ENCODE measurements around the gene GPRC6A. TPM values are rescaled to one million over a fixed set of nuclear protein-coding genes. Genes with fewer than 3 reads are reported as not detected.

GPRC6A gene
- total RNA-seq (2021) (not detected in 2 replicates), Bru-seq, nascent RNA (percentile 7 among the genes with signal in this experiment), BruChase-seq, experiment 1, labeled RNA remaining after a 2-hour chase (percentile 2 among the genes with signal in this experiment), BruChase-seq, experiment 2, labeled RNA remaining after a 6-hour chase (percentile 2 among the genes with signal in this experiment)
- long read RNA-seq: 0 reads

- Histone ChIP-seq H3K4me3 (ENCODE audit: low read depth, low read length, poor library complexity, severe bottlenecking) (no peak within 1 kb of the TSS), H3K27ac (ENCODE audit: low read depth, low read length, poor library complexity, severe bottlenecking) (no peak within 1 kb of the TSS), H3K4me1 (ENCODE audit: insufficient read depth, low read length, poor library complexity, severe bottlenecking) (no peaks in the 10 kb centered on the region), H3K36me3 (ENCODE audit: insufficient read depth, low read length, poor library complexity, severe bottlenecking) (no peaks in the 10 kb centered on the region), H3K9me3 (ENCODE audit: low read depth, low read length, poor library complexity, severe bottlenecking) (no peaks in the 10 kb centered on the region), H3K27me3 (replicated peaks; ENCODE audit: insufficient read depth, low read depth, low read length, poor library complexity) (peaks cover 15% of the 10 kb centered on the region)
- no peak for DNase-seq (ENCODE audit: low spot score)
- no TSS peak for BruUV-seq (replicated peaks)
- intact Hi-C loops (cut with micrococcal nuclease; ENCODE audit: unreplicated experiment): no loop called here
- ChIA-PET POLR2A (ENCODE audit: low non-redundant PET) (no interaction called here), CTCF (no interaction called here)
- no peak for TF ChIP-seq EZH2 (IDR thresholded peaks at IDR 0.05; ENCODE audit: borderline replicate concordance, low read depth, low read length, poor library complexity, severe bottlenecking)
- TF ChIP-seq CTCF (conservative IDR thresholded peaks at IDR 0.05; ENCODE audit: low read depth, low read length): no peak
Measured at GRCh38 chr6:116828983-116829382, at the start of gene GPRC6A. Gene GPRC6A (minus strand): TSS chr6:116829083. CDS start chr6:116829013, 70 bp downstream.

GRCh38 chr6:116877743-116878142 is 48.9 kb upstream of the GPRC6A start:
- no peak for TF ChIP-seq EZH2 (IDR thresholded peaks at IDR 0.05; ENCODE audit: borderline replicate concordance, low read depth, low read length, poor library complexity, severe bottlenecking)
- no peak for TF ChIP-seq CTCF (conservative IDR thresholded peaks at IDR 0.05; ENCODE audit: low read depth, low read length)
- Histone ChIP-seq H3K4me1 (ENCODE audit: insufficient read depth, low read length, poor library complexity, severe bottlenecking) (no peaks in the 10 kb centered on the region), H3K27ac (ENCODE audit: low read depth, low read length, poor library complexity, severe bottlenecking) (no peak overlapping the region), H3K4me3 (ENCODE audit: low read depth, low read length, poor library complexity, severe bottlenecking) (no peak overlapping the region), H3K36me3 (ENCODE audit: insufficient read depth, low read length, poor library complexity, severe bottlenecking) (no peaks in the 10 kb centered on the region), H3K27me3 (replicated peaks; ENCODE audit: insufficient read depth, low read depth, low read length, poor library complexity) (peaks cover 89% of the 10 kb centered on the region), H3K9me3 (ENCODE audit: low read depth, low read length, poor library complexity, severe bottlenecking) (no peaks in the 10 kb centered on the region)
- intact Hi-C loops (cut with micrococcal nuclease; ENCODE audit: unreplicated experiment): no loop called here
- CTCF ChIA-PET: no interaction called here
- no peak for DNase-seq (ENCODE audit: low spot score)
- BruUV-seq (replicated peaks): no TSS peak
- POLR2A ChIA-PET (ENCODE audit: low non-redundant PET): no interaction called here

GRCh38 chr6:116876635-116877611 is 48.0 kb upstream of the GPRC6A start, which contains the start of gene RFX6:
Gene RFX6 (plus strand): TSS chr6:116877242. CDS start chr6:116877276, 34 bp downstream.
- CTCF ChIA-PET: no interaction called here

More at GRCh38 chr6:116876635-116877611, 48.0 kb upstream of the GPRC6A start, which contains the start of gene RFX6:
- peak; percentile 91 for TF ChIP-seq EZH2 (IDR thresholded peaks at IDR 0.05; ENCODE audit: borderline replicate concordance, low read depth, low read length, poor library complexity, severe bottlenecking)
- no peak for TF ChIP-seq CTCF (conservative IDR thresholded peaks at IDR 0.05; ENCODE audit: low read depth, low read length)
- BruUV-seq (replicated peaks): no TSS peak
- Histone ChIP-seq H3K36me3 (ENCODE audit: insufficient read depth, low read length, poor library complexity, severe bottlenecking) (no peaks in the 10 kb centered on the region), H3K27me3 (replicated peaks; ENCODE audit: insufficient read depth, low read depth, low read length, poor library complexity) (peaks cover 89% of the 10 kb centered on the region), H3K4me1 (ENCODE audit: insufficient read depth, low read length, poor library complexity, severe bottlenecking) (no peaks in the 10 kb centered on the region), H3K4me3 (ENCODE audit: low read depth, low read length, poor library complexity, severe bottlenecking) (no peak within 1 kb of the TSS), H3K9me3 (ENCODE audit: low read depth, low read length, poor library complexity, severe bottlenecking) (no peaks in the 10 kb centered on the region), H3K27ac (ENCODE audit: low read depth, low read length, poor library complexity, severe bottlenecking) (no peak within 1 kb of the TSS)
- POLR2A ChIA-PET (ENCODE audit: low non-redundant PET): no interaction called here
- intact Hi-C loops (cut with micrococcal nuclease; ENCODE audit: unreplicated experiment): no loop called here
- no peak for DNase-seq (ENCODE audit: low spot score)

All from A673 (cell line).